ENCODE measurements around the gene RPTOR. TPM values are rescaled to one million over a fixed set of nuclear protein-coding genes. Genes with fewer than 3 reads are reported as not detected.

RPTOR gene
- total and polyA plus RNA-seq, 2 donors (not counting 1 experiment from before 2014, with no cell fraction given), result 6.7 to 22.8 TPM

GRCh38 chr17:80998118-80998747, 453.6 kb downstream of the RPTOR start:
- no peak overlapping the region for H3K4me3 ChIP-seq (replicated peaks in 1 of 4; ENCODE audit: control extremely low read depth in 1 of 4, insufficient read depth in 1 of 4, low read depth in 3 of 4, low read length in 4 of 4)
- peaks cover under 1% of the 10 kb centered on the region for H3K27me3 ChIP-seq (ENCODE audit: control insufficient read depth, insufficient read depth, low read length)
- H3K79me2 ChIP-seq (ENCODE audit: control insufficient read depth, insufficient read depth, low read length), result peaks cover 4% of the 10 kb centered on the region
- H3K4me1 ChIP-seq (ENCODE audit: control insufficient read depth, extremely low read depth, insufficient read depth, low read length), result peaks cover 3% of the 10 kb centered on the region
- H2AFZ ChIP-seq (ENCODE audit: low read length), result no peak overlapping the region
- H3K9ac ChIP-seq (ENCODE audit: insufficient read depth, low read length), result no peak overlapping the region
- no peaks in the 10 kb centered on the region for H4K20me1 ChIP-seq (ENCODE audit: control insufficient read depth, extremely low read depth, insufficient read depth, low read length)
- no peak overlapping the region for H3K27ac ChIP-seq (ENCODE audit: insufficient read depth, low read length)
- H3K9me3 ChIP-seq (ENCODE audit: control insufficient read depth, insufficient read depth, low read depth, low read length), result no peaks in the 10 kb centered on the region
- H3K4me2 ChIP-seq (ENCODE audit: extremely low read depth, insufficient read depth, low read length), result no peak overlapping the region
- TF ChIP-seq CTCF (conservative IDR thresholded peaks at IDR 0.05 in 1 of 2, IDR thresholded peaks at IDR 0.05 in 1 of 2; ENCODE audit: low read depth in 1 of 2, low read length in 2 of 2), result no peak
- no peak for TF ChIP-seq EZH2 (IDR thresholded peaks at IDR 0.05; ENCODE audit: low read length, missing control alignments)
- peaks cover 28% of the 10 kb centered on the region for H3K36me3 ChIP-seq (ENCODE audit: control insufficient read depth, insufficient read depth, low read length)
- no peak for DNase-seq (ENCODE audit: low read depth in 2 of 2)

- no peaks in the 10 kb centered on the region for H3K79me2 ChIP-seq (ENCODE audit: control insufficient read depth, insufficient read depth, low read length)
- DNase-seq (ENCODE audit: low read depth in 2 of 2), result no peak
- H3K4me2 ChIP-seq (ENCODE audit: extremely low read depth, insufficient read depth, low read length), result no peak overlapping the region
- no peak overlapping the region for H3K4me3 ChIP-seq (replicated peaks in 1 of 4; ENCODE audit: control extremely low read depth in 1 of 4, insufficient read depth in 1 of 4, low read depth in 3 of 4, low read length in 4 of 4)
- no peak overlapping the region for H3K9ac ChIP-seq (ENCODE audit: insufficient read depth, low read length)
- no peaks in the 10 kb centered on the region for H3K9me3 ChIP-seq (ENCODE audit: control insufficient read depth, insufficient read depth, low read depth, low read length)
- no peak overlapping the region for H3K27ac ChIP-seq (ENCODE audit: insufficient read depth, low read length)
- TF ChIP-seq CTCF (conservative IDR thresholded peaks at IDR 0.05 in 1 of 2, IDR thresholded peaks at IDR 0.05 in 1 of 2; ENCODE audit: low read depth in 1 of 2, low read length in 2 of 2) (no peak), EZH2 (IDR thresholded peaks at IDR 0.05; ENCODE audit: low read length, missing control alignments) (no peak)
- peaks cover 3% of the 10 kb centered on the region for H3K4me1 ChIP-seq (ENCODE audit: control insufficient read depth, extremely low read depth, insufficient read depth, low read length)
- H3K36me3 ChIP-seq (ENCODE audit: control insufficient read depth, insufficient read depth, low read length), result peaks cover 28% of the 10 kb centered on the region
- H4K20me1 ChIP-seq (ENCODE audit: control insufficient read depth, extremely low read depth, insufficient read depth, low read length), result no peaks in the 10 kb centered on the region
- no peak overlapping the region for H2AFZ ChIP-seq (ENCODE audit: low read length)
- peaks cover 6% of the 10 kb centered on the region for H3K27me3 ChIP-seq (ENCODE audit: control insufficient read depth, insufficient read depth, low read length)
Measured at GRCh38 chr17:80998748-80999535, 454.3 kb downstream of the RPTOR start.

GRCh38 chr17:80999536-81000333, 455.1 kb downstream of the RPTOR start:
- Histone ChIP-seq H3K9me3 (ENCODE audit: control insufficient read depth, insufficient read depth, low read depth, low read length) (no peaks in the 10 kb centered on the region), H3K4me2 (ENCODE audit: extremely low read depth, insufficient read depth, low read length) (no peak overlapping the region), H3K36me3 (ENCODE audit: control insufficient read depth, insufficient read depth, low read length) (peaks cover 28% of the 10 kb centered on the region), H3K9ac (ENCODE audit: insufficient read depth, low read length) (no peak overlapping the region), H3K27me3 (ENCODE audit: control insufficient read depth, insufficient read depth, low read length) (peaks cover 11% of the 10 kb centered on the region), H3K4me1 (ENCODE audit: control insufficient read depth, extremely low read depth, insufficient read depth, low read length) (peaks cover 3% of the 10 kb centered on the region), H3K79me2 (ENCODE audit: control insufficient read depth, insufficient read depth, low read length) (no peaks in the 10 kb centered on the region), H3K27ac (ENCODE audit: insufficient read depth, low read length) (no peak overlapping the region), H2AFZ (ENCODE audit: low read length) (no peak overlapping the region), H4K20me1 (ENCODE audit: control insufficient read depth, extremely low read depth, insufficient read depth, low read length) (no peaks in the 10 kb centered on the region), H3K4me3 (replicated peaks in 1 of 4; ENCODE audit: control extremely low read depth in 1 of 4, insufficient read depth in 1 of 4, low read depth in 3 of 4, low read length in 4 of 4) (no peak overlapping the region)
- DNase-seq (ENCODE audit: low read depth in 2 of 2), result no peak
- TF ChIP-seq EZH2 (IDR thresholded peaks at IDR 0.05; ENCODE audit: low read length, missing control alignments), result no peak
- no peak for TF ChIP-seq CTCF (conservative IDR thresholded peaks at IDR 0.05 in 1 of 2, IDR thresholded peaks at IDR 0.05 in 1 of 2; ENCODE audit: low read depth in 1 of 2, low read length in 2 of 2)
